Liver (tissue), 3 donors: ENCODE data around the gene PLAC8L1.

Experiments
- ATF3 ChIP-seq: IDR thresholded peaks from 2 replicates; pipeline ENCODE4 v1.6.1; 2016; ENCODE audit warnings: antibody characterized with exemption
- FOXA1 ChIP-seq: IDR thresholded peaks from 2 replicates; pipeline ENCODE4 v1.6.1; 2016; ENCODE audit warnings: antibody characterized with exemption
- GABPA ChIP-seq, 2 donors: IDR thresholded peaks in 1 of 2; conservative IDR thresholded peaks in 1 of 2; 2 replicates each; pipeline ENCODE4 v1.6.1; 2016; ENCODE audit warnings: antibody characterized with exemption in 2 of 2, mild to moderate bottlenecking in 1 of 2, moderate library complexity in 1 of 2
- REST ChIP-seq: IDR thresholded peaks from 2 replicates; pipeline ENCODE4 v1.6.1; 2016; ENCODE audit warnings: antibody characterized with exemption, mild to moderate bottlenecking
- SP1 ChIP-seq: IDR thresholded peaks from 2 replicates; pipeline ENCODE4 v1.6.1; 2018; ENCODE audit warnings: antibody characterized with exemption, mild to moderate bottlenecking
- TAF1 ChIP-seq: conservative IDR thresholded peaks from 2 replicates; pipeline ENCODE4 v1.6.1; 2016; ENCODE audit warnings: antibody characterized with exemption, mild to moderate bottlenecking
- ZBTB33 ChIP-seq: IDR thresholded peaks from 2 replicates; pipeline ENCODE4 v1.6.1; 2016; ENCODE audit warnings: antibody characterized with exemption
- TF ChIP-seq, protein P1 (sequence below): fragments of 150-350 bp; IDR thresholded peaks from 2 replicates; pipeline ENCODE4 v1.5.1; 2017; ENCODE audit warnings: improper control_type of control experiment, low read depth, low read length; ENCODE audit not compliant: missing input control
- TF ChIP-seq, protein P2 (sequence below): IDR thresholded peaks from 2 replicates; pipeline ENCODE4 v1.6.1; 2016; ENCODE audit warnings: antibody characterized with exemption
- donor health status: healthy.
- donor health status: healthy.

- no peak for TF ChIP-seq FOXA1
- TF ChIP-seq, protein P1, sequence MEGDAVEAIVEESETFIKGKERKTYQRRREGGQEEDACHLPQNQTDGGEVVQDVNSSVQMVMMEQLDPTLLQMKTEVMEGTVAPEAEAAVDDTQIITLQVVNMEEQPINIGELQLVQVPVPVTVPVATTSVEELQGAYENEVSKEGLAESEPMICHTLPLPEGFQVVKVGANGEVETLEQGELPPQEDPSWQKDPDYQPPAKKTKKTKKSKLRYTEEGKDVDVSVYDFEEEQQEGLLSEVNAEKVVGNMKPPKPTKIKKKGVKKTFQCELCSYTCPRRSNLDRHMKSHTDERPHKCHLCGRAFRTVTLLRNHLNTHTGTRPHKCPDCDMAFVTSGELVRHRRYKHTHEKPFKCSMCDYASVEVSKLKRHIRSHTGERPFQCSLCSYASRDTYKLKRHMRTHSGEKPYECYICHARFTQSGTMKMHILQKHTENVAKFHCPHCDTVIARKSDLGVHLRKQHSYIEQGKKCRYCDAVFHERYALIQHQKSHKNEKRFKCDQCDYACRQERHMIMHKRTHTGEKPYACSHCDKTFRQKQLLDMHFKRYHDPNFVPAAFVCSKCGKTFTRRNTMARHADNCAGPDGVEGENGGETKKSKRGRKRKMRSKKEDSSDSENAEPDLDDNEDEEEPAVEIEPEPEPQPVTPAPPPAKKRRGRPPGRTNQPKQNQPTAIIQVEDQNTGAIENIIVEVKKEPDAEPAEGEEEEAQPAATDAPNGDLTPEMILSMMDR, result no peak
- no peak for TF ChIP-seq TAF1
- no peak for TF ChIP-seq REST
- no peak for TF ChIP-seq ZBTB33
- TF ChIP-seq, protein P2, sequence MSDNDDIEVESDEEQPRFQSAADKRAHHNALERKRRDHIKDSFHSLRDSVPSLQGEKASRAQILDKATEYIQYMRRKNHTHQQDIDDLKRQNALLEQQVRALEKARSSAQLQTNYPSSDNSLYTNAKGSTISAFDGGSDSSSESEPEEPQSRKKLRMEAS, result no peak
- no peak for TF ChIP-seq ATF3
- no peak for TF ChIP-seq SP1
- TF ChIP-seq GABPA (IDR thresholded peaks at IDR 0.05 in 1 of 2, conservative IDR thresholded peaks at IDR 0.05 in 1 of 2), result no peak
These were observed 34.6 kb downstream of the PLAC8L1 start for GRCh38 chr5:146070746-146071145.
